ENCODE measurements around the gene PRAMEF11. TPM values are rescaled to one million over a fixed set of nuclear protein-coding genes. Genes with fewer than 3 reads are reported as not detected.

PRAMEF11 gene
- polyA plus RNA-seq, 4 donors: not detected

DNA sequence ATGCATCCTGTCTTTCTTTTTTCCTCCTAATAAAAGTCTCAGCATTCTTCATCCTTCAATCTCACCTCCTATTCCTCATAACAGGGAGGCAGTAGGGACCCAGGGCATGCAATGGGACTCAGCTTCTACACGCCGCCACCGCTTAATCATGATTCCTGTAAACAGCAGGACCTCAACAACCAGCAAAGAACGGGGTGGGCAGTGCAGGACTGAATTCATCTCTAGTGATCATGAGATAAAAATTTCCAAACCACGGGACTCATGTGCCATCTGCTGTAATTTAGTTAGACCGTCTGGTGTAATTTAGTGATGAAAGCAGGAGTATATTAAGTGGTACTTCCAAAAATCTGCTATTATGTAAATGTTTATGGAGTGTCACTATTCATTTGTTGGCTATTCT is 52.3 kb downstream of the PRAMEF11 start:
- DNase-seq (no peak), FAIRE-seq (no peak)
- no peaks in the 10 kb centered on the region for H3K4me1 ChIP-seq (ENCODE audit: control insufficient read depth in 3 of 3, insufficient read depth in 2 of 3, low read depth in 1 of 3, low read length in 2 of 3)
- H3K36me3 ChIP-seq (ENCODE audit: control insufficient read depth in 3 of 3, insufficient read depth in 2 of 3, low read depth in 1 of 3, low read length in 3 of 3): no peaks in the 10 kb centered on the region
- 76 to 82% (median 79%) methylated on average over 6 of the region's 6 CpGs for WGBS, 3 donors
- H3K27me3 ChIP-seq (ENCODE audit: control insufficient read depth in 3 of 3, insufficient read depth in 3 of 3, low read length in 3 of 3): no peaks in the 10 kb centered on the region
- H3K4me3 ChIP-seq (ENCODE audit: low read depth in 1 of 3, low read length in 3 of 3): no peak overlapping the region
- no peak overlapping the region for H3K27ac ChIP-seq (ENCODE audit: low read depth in 1 of 3, low read length in 2 of 3)
- H3K9me3 ChIP-seq (ENCODE audit: control insufficient read depth in 2 of 2, insufficient read depth in 1 of 2, low read depth in 1 of 2, low read length in 1 of 2): no peaks in the 10 kb centered on the region

GRCh38 chr1:12778061-12778460 is 53.1 kb downstream of the PRAMEF11 start:
- H3K36me3 ChIP-seq (ENCODE audit: control insufficient read depth in 3 of 3, insufficient read depth in 2 of 3, low read depth in 1 of 3, low read length in 3 of 3): no peaks in the 10 kb centered on the region
- DNase-seq (no peak), FAIRE-seq (no peak)

DNA sequence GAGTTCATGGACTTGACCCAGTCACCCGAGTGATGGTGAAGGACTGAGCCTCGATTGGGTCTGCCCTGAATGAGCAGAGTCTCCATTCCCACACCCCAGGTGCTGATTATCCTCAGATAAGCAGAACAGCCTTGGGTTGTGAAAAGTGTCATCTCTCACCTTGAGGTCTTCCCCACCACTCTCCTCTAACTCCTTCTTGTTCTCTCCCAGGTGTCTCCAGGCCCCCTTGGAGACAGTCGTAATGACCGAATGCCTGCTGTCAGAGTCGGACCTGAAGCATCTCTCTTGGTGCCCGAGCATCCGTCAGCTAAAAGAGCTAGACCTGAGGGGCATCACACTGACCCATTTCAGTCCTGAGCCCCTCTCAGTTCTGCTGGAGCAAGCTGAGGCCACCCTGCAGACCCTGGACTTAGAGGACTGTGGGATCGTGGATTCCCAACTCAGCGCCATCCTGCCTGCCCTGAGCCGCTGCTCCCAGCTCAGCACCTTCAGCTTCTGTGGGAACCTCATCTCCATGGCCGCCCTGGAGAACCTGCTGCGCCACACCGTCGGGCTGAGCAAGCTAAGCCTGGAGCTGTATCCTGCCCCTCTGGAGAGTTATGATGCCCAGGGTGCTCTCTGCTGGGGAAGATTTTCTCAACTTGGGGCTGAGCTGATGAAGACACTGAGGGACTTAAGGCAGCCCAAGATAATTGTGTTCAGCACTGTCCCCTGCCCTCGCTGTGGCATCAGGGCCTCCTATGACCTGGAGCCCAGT is 54.2 kb downstream of the PRAMEF11 start:
- Histone ChIP-seq H3K4me3 (ENCODE audit: low read depth in 1 of 3, low read length in 3 of 3) (no peak overlapping the region), H3K9me3 (ENCODE audit: control insufficient read depth in 2 of 2, insufficient read depth in 1 of 2, low read depth in 1 of 2, low read length in 1 of 2) (no peaks in the 10 kb centered on the region), H3K4me1 (ENCODE audit: control insufficient read depth in 3 of 3, insufficient read depth in 2 of 3, low read depth in 1 of 3, low read length in 2 of 3) (no peaks in the 10 kb centered on the region), H3K27me3 (ENCODE audit: control insufficient read depth in 3 of 3, insufficient read depth in 3 of 3, low read length in 3 of 3) (no peaks in the 10 kb centered on the region), H3K27ac (ENCODE audit: low read depth in 1 of 3, low read length in 2 of 3) (no peak overlapping the region), H3K36me3 (ENCODE audit: control insufficient read depth in 3 of 3, insufficient read depth in 2 of 3, low read depth in 1 of 3, low read length in 3 of 3) (no peaks in the 10 kb centered on the region)
- DNase-seq: no peak
- 85 to 89% (median 89%) methylated on average over 15 of the region's 15 CpGs for WGBS, 3 donors
- no peak for FAIRE-seq

More at GRCh38 chr1:12778061-12778460, 53.1 kb downstream of the PRAMEF11 start:
- no peaks in the 10 kb centered on the region for H3K9me3 ChIP-seq (ENCODE audit: control insufficient read depth in 2 of 2, insufficient read depth in 1 of 2, low read depth in 1 of 2, low read length in 1 of 2)
- WGBS, 3 donors: 81 to 84% (median 81%) methylated on average over 4 of the region's 4 CpGs
- H3K27me3 ChIP-seq (ENCODE audit: control insufficient read depth in 3 of 3, insufficient read depth in 3 of 3, low read length in 3 of 3): no peaks in the 10 kb centered on the region
- no peaks in the 10 kb centered on the region for H3K4me1 ChIP-seq (ENCODE audit: control insufficient read depth in 3 of 3, insufficient read depth in 2 of 3, low read depth in 1 of 3, low read length in 2 of 3)
- H3K4me3 ChIP-seq (ENCODE audit: low read depth in 1 of 3, low read length in 3 of 3): no peak overlapping the region
- H3K27ac ChIP-seq (ENCODE audit: low read depth in 1 of 3, low read length in 2 of 3): no peak overlapping the region

DNA sequence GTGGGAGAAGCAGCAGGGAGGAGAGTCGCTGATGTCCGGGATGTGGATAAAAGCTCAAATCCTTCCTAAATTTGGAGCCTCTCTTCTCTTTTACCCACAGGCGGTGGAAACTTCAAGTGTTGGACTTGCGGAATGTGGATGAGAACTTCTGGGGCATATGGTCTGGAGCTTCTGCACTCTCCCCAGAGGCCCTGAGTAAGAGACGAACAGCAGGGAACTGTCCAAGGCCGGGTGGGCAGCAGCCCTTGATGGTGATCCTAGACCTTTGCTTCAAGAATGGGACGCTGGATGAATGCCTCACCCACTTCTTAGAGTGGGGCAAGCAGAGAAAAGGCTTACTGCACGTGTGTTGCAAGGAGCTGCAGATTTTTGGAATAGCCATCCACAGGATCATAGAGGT is 55.8 kb downstream of the PRAMEF11 start:
- Histone ChIP-seq H3K9me3 (ENCODE audit: control insufficient read depth in 2 of 2, insufficient read depth in 1 of 2, low read depth in 1 of 2, low read length in 1 of 2) (no peaks in the 10 kb centered on the region), H3K27me3 (ENCODE audit: control insufficient read depth in 3 of 3, insufficient read depth in 3 of 3, low read length in 3 of 3) (no peaks in the 10 kb centered on the region), H3K4me1 (ENCODE audit: control insufficient read depth in 3 of 3, insufficient read depth in 2 of 3, low read depth in 1 of 3, low read length in 2 of 3) (no peaks in the 10 kb centered on the region), H3K4me3 (ENCODE audit: low read depth in 1 of 3, low read length in 3 of 3) (no peak overlapping the region), H3K36me3 (ENCODE audit: control insufficient read depth in 3 of 3, insufficient read depth in 2 of 3, low read depth in 1 of 3, low read length in 3 of 3) (no peaks in the 10 kb centered on the region), H3K27ac (ENCODE audit: low read depth in 1 of 3, low read length in 2 of 3) (no peak overlapping the region)
- 75 to 80% (median 79%) methylated on average over 8 of the region's 8 CpGs for WGBS, 3 donors
- no peak for FAIRE-seq
- no peak for DNase-seq

DNA sequence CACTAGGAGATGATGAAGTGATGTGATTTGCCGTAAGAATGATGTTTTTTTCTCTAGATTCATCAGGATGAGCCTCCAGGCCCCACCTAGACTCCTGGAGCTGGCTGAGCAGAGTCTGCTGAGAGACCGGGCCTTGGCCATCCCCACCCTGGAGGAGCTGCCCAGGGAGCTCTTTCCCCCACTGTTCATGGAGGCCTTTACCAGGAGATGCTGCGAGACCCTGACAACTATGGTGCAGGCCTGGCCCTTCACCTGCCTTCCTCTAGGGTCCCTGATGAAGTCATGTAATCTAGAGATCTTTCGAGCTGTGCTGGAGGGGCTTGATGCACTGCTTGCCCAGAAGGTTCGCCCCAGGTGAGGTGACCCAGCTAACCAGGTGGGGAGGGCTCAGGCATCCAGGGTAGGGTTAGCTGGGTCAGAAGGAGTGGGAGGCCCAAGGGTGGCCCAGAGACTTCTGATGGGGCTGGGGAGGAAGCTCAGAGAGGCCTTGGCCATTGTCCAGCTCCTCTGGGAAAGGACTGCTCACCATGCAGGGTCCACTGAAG is 56.3 kb downstream of the PRAMEF11 start:
- Histone ChIP-seq H3K4me3 (ENCODE audit: low read depth in 1 of 3, low read length in 3 of 3) (no peak overlapping the region), H3K27me3 (ENCODE audit: control insufficient read depth in 3 of 3, insufficient read depth in 3 of 3, low read length in 3 of 3) (no peaks in the 10 kb centered on the region), H3K36me3 (ENCODE audit: control insufficient read depth in 3 of 3, insufficient read depth in 2 of 3, low read depth in 1 of 3, low read length in 3 of 3) (no peaks in the 10 kb centered on the region), H3K4me1 (ENCODE audit: control insufficient read depth in 3 of 3, insufficient read depth in 2 of 3, low read depth in 1 of 3, low read length in 2 of 3) (no peaks in the 10 kb centered on the region), H3K9me3 (ENCODE audit: control insufficient read depth in 2 of 2, insufficient read depth in 1 of 2, low read depth in 1 of 2, low read length in 1 of 2) (no peaks in the 10 kb centered on the region), H3K27ac (ENCODE audit: low read depth in 1 of 3, low read length in 2 of 3) (no peak overlapping the region)
- DNase-seq: no peak
- FAIRE-seq: no peak
- WGBS, 3 donors: 78 to 87% (median 85%) methylated on average over 5 of the region's 5 CpGs

Other genes starting within 250 kb of the PRAMEF11 start
- gene DHRS3, start 213.2 kb downstream of the PRAMEF11 start, polyA plus RNA-seq: 10 to 100 TPM; 45.3 to 87.0 (median 63.5) TPM
- gene AADACL4, start 187.3 kb downstream of the PRAMEF11 start, polyA plus RNA-seq: not detected
- not detected for gene AADACL3, start 115.3 kb downstream of the PRAMEF11 start, polyA plus RNA-seq
- gene CFAP107, start 85.2 kb downstream of the PRAMEF11 start, polyA plus RNA-seq: under 1 TPM in 1 of 4 donors, not detected in 3; 0.01 TPM
- not detected for gene PRAMEF12, start 57.7 kb downstream of the PRAMEF11 start, polyA plus RNA-seq
- not detected for gene PRAMEF1, start 40.0 kb downstream of the PRAMEF11 start, polyA plus RNA-seq
- gene HNRNPCL1, start 17.3 kb upstream of the PRAMEF11 start, polyA plus RNA-seq: not detected
- not detected for gene PRAMEF2, start 25.7 kb upstream of the PRAMEF11 start, polyA plus RNA-seq
- gene PRAMEF4, start 54.8 kb upstream of the PRAMEF11 start, polyA plus RNA-seq: not detected
- gene PRAMEF10, start 66.9 kb upstream of the PRAMEF11 start, polyA plus RNA-seq: not detected
- not detected for gene PRAMEF7, start 85.2 kb upstream of the PRAMEF11 start, polyA plus RNA-seq
- not detected for gene PRAMEF6, start 116.2 kb upstream of the PRAMEF11 start, polyA plus RNA-seq
- gene PRAMEF27, start 225.2 kb upstream of the PRAMEF11 start, polyA plus RNA-seq: not detected
- gene HNRNPCL3, start 229.4 kb upstream of the PRAMEF11 start, polyA plus RNA-seq: not detected
- gene PRAMEF25, start 239.4 kb upstream of the PRAMEF11 start, polyA plus RNA-seq: not detected